ENCODE data around the gene OSBPL5.
A peak's percentile ranks its signal among the peaks of the same experiment; 100 is the strongest.

The OSBPL5 gene

DNA sequence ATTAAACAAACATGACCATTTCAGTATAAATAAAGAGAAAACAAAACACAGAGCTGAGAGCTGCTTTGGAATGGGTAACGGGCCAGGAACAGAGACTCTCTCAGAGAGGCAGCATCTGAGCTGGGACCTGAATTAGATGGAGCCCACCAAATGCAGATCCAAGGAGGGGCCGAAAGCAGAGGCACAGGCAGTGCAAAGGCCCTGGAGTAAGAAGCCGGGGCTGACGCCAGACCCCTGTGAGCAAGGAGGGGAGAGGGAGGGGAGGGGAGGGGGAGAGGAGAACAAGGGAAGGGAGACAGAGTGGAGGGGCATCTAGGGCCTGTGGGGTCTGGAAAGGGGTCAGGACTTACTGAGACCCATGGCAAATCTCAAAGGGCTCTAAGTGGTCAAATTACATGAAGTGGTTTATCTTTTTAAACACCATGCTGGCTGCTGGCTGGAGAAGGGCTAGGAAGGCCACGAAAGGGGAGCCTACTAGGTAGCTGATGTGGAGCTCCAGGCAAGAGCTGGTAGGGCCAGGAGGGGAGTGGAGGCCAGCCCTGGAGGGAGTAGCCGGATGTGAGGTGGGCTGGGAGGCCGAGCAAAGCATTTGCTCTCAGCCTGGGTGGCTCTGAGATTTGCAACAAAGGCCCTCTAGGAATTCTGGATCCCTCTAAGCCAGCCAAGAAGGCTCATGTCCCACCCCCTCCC, 3.2 kb downstream of the OSBPL5 start:
- Histone ChIP-seq H3K4me1 (ENCODE audit: control insufficient read depth, insufficient read depth, low read length) (peaks cover 35% of the 10 kb centered on the region), H3K27ac (ENCODE audit: low read depth, low read length) (peak overlapping the region; percentile 79), H3K4me3 (ENCODE audit: low read length) (no peak overlapping the region), H3K27me3 (ENCODE audit: control insufficient read depth, insufficient read depth, low read length) (no peaks in the 10 kb centered on the region), H3K9ac (ENCODE audit: low read length) (no peak overlapping the region), H3K36me3 (ENCODE audit: control insufficient read depth, insufficient read depth, low read length) (no peaks in the 10 kb centered on the region)

DNA sequence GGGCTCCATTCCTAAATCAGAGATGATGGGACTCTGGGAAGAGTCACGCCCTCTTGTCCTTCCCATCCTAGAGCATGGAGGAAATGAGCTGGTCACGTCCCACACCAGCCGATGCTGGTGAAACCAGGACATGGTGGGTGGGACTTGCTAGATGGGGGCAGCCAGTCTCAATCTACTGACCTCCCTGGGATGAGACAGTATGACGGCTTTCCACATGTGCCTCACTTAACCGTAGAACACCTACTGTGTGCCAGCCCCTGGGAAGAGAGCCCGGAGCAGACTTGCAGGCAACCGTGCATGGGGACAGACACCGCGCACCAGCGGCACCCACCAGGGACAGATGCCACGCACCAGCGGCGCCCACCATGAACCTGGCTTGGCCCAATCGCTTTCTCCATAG, 3.8 kb downstream of the OSBPL5 start:
- Histone ChIP-seq H3K27me3 (ENCODE audit: control insufficient read depth, insufficient read depth, low read length) (no peaks in the 10 kb centered on the region), H3K27ac (ENCODE audit: low read depth, low read length) (peak overlapping the region; percentile 79), H3K9ac (ENCODE audit: low read length) (no peak overlapping the region), H3K4me1 (ENCODE audit: control insufficient read depth, insufficient read depth, low read length) (peaks cover 41% of the 10 kb centered on the region), H3K4me3 (ENCODE audit: low read length) (peak overlapping the region; percentile 65), H3K36me3 (ENCODE audit: control insufficient read depth, insufficient read depth, low read length) (no peaks in the 10 kb centered on the region)

DNA sequence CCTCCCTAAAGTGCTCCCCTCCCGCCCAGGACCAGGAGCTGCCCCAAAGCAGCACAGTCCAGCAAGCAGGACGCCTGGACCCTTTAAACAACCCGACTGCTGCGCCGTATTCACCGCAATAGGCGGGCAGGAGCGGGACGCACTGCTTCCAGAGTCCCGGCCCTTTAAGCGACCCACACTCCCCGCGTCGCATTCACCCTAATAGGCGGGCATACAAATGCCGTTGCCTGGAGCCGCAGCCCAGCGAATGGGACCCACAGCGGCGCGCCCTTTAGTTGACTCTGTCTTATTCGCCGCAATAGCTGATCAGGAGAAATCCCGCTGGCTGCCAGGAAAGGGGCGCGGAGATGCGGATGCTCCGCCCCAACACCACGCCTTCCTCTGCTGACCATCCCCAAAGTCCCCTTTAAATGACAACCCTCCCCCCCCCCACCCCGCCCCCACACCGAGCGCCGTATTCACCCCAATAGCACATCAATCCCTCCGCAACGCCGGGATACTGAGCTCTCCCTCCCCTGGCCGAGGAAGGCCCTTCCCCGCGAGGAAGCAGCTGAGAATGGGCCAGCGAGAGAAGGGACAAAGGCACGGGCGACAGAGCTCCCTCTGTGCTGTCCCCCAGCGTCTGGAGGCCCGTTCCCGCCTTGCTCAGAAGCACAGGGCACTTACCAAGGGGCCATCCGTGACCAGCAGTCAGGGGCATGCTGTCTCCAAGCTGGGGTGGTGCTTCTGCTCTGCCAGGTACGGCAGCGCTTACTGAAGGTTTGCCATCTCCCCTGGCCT, 4.7 kb downstream of the OSBPL5 start:
- no peaks in the 10 kb centered on the region for H3K27me3 ChIP-seq (ENCODE audit: control insufficient read depth, insufficient read depth, low read length)
- peak overlapping the region; percentile 70 for H3K9ac ChIP-seq (ENCODE audit: low read length)
- peak overlapping the region; percentile 71 for H3K4me3 ChIP-seq (ENCODE audit: low read length)
- H3K4me1 ChIP-seq (ENCODE audit: control insufficient read depth, insufficient read depth, low read length), result peaks cover 48% of the 10 kb centered on the region
- H3K36me3 ChIP-seq (ENCODE audit: control insufficient read depth, insufficient read depth, low read length), result no peaks in the 10 kb centered on the region
- peak overlapping the region; percentile 98 for H3K27ac ChIP-seq (ENCODE audit: low read depth, low read length)

DNA sequence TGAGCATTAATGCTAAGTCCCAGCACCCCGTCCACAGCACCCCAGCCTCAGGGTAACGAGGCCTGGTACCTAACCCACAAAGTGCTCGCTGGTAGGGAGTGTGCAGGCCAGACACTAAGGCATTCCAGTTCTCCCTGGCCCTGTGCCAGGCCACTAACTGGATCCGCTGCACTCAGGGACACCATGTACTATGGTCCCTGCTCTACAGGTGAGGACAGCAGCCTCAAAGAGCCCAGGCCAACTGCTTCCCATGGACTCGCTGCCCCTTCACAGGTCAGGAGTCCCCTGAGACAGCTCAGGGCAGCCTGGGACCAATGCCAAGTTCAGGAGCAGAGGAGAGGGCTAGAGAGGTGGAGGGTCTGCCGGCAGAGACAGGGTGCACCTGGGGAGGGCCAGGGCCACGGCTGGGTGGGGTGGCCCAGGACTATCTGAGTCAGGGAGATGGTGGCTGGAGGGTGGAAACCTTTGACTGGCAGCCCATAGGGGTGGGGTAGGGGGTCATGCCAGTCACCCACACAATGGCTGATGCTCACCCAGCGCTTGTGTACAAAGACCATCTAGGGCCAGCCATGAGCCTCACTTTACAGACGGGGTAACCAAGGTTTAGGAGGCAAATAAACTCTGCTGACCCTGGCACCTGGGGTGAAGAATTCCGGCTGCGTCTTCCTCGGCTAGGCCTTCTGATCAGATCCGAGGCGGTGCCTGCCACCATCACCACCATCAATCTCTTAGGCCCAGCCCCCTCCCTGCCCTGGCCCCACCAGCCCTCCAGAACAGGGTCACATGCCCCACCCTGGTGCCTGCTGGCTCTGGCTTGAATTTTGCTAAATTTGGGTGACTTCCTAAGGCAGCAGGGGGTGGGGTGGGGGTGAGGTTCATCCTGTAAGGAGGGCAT, 5.6 kb downstream of the OSBPL5 start:
- Histone ChIP-seq H3K36me3 (ENCODE audit: control insufficient read depth, insufficient read depth, low read length) (no peaks in the 10 kb centered on the region), H3K4me1 (ENCODE audit: control insufficient read depth, insufficient read depth, low read length) (peaks cover 54% of the 10 kb centered on the region), H3K4me3 (ENCODE audit: low read length) (peak overlapping the region; percentile 71), H3K27ac (ENCODE audit: low read depth, low read length) (peak overlapping the region; percentile 98), H3K9ac (ENCODE audit: low read length) (peak overlapping the region; percentile 70), H3K27me3 (ENCODE audit: control insufficient read depth, insufficient read depth, low read length) (no peaks in the 10 kb centered on the region)

DNA sequence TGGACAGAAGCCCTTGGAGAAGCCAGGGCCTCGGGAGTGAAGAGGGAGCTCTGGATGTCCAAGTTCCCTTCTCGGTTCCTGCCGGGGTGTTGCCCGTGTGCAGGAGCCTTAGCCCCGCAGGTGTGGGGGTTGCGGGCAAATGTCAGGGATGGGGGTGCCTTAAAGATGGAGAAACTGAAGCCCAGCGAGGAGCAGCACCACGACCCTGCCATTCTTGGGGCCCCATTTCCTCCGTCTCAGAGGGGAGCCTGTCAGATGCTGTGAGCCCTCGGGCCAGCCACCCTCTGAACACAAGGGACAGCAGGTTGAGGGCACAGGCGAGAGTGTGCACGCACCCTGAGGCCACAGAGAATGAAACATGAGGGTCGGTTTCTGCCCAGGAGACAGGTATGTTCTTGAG, 6.3 kb downstream of the OSBPL5 start:
- H3K27me3 ChIP-seq (ENCODE audit: control insufficient read depth, insufficient read depth, low read length), result no peaks in the 10 kb centered on the region
- H3K4me1 ChIP-seq (ENCODE audit: control insufficient read depth, insufficient read depth, low read length), result peaks cover 58% of the 10 kb centered on the region
- H3K36me3 ChIP-seq (ENCODE audit: control insufficient read depth, insufficient read depth, low read length), result no peaks in the 10 kb centered on the region
- no peak overlapping the region for H3K9ac ChIP-seq (ENCODE audit: low read length)
- H3K4me3 ChIP-seq (ENCODE audit: low read length), result no peak overlapping the region
- peak overlapping the region; percentile 98 for H3K27ac ChIP-seq (ENCODE audit: low read depth, low read length)

DNA sequence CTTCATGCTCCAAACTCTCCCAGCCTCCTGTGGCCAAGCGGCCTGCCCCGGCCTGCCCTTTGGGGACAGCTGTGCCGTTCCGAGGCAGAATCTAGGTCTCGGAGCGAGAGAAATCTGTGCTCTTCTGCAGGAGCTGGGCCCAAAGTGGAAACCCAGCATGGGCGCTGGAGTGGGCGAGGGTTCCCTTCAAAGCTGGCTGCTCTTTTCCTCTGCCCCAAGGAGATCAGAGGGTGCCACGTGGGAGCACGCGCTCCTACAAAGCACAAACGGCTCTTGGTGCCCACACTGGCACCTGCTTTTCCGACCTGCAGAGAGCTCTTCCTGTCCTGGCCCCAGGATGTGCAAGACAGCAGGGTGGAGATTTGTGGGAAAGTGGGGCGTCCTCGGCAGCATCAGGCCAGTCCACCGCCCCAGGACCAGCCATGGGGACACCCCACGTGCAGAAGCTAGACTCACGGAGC, 6.9 kb downstream of the OSBPL5 start:
- H3K4me1 ChIP-seq (ENCODE audit: control insufficient read depth, insufficient read depth, low read length), result peaks cover 61% of the 10 kb centered on the region
- H3K36me3 ChIP-seq (ENCODE audit: control insufficient read depth, insufficient read depth, low read length), result no peaks in the 10 kb centered on the region
- no peaks in the 10 kb centered on the region for H3K27me3 ChIP-seq (ENCODE audit: control insufficient read depth, insufficient read depth, low read length)
- no peak overlapping the region for H3K9ac ChIP-seq (ENCODE audit: low read length)
- H3K27ac ChIP-seq (ENCODE audit: low read depth, low read length), result peak overlapping the region; percentile 98
- H3K4me3 ChIP-seq (ENCODE audit: low read length), result no peak overlapping the region

DNA sequence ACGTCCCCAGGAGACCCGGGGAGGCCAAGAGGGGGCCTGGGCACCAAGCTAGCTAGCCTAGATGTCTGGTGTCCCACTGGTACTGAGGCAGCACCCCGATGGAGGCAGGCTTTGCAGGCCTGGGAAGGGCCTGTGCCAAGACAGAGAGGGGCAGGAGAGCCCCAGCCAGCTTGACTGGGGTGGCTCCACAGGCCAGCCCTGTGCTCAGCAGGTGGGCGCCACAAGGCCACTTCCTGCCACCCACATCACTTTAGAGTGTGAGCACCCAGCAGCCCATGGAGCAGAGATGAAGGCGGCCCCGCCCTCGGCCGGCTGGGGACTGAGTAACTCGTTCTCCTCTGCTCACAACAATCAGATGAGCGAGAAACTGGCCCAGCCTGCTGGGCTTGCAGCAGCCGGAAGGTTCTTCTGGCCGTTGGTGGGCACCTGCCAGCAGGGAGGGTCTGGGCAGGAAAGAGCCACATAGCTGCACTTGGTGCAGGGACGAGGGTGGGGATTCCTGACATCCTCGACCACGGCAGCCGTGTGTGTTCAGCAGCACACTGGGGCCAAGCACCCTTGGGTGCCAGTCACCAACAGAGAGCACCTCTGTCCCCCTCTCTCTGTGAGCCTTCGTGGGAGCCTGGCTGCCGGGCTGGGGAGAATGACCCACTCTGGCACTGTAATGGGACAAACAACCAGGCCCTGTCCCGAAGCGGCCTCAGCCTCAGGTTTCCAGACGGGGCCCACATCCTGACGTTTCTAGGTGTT, 7.6 kb downstream of the OSBPL5 start:
- H3K4me3 ChIP-seq (ENCODE audit: low read length), result no peak overlapping the region
- peak overlapping the region; percentile 96 for H3K27ac ChIP-seq (ENCODE audit: low read depth, low read length)
- no peak overlapping the region for H3K9ac ChIP-seq (ENCODE audit: low read length)
- no peaks in the 10 kb centered on the region for H3K36me3 ChIP-seq (ENCODE audit: control insufficient read depth, insufficient read depth, low read length)
- peaks cover 64% of the 10 kb centered on the region for H3K4me1 ChIP-seq (ENCODE audit: control insufficient read depth, insufficient read depth, low read length)
- no peaks in the 10 kb centered on the region for H3K27me3 ChIP-seq (ENCODE audit: control insufficient read depth, insufficient read depth, low read length)

DNA sequence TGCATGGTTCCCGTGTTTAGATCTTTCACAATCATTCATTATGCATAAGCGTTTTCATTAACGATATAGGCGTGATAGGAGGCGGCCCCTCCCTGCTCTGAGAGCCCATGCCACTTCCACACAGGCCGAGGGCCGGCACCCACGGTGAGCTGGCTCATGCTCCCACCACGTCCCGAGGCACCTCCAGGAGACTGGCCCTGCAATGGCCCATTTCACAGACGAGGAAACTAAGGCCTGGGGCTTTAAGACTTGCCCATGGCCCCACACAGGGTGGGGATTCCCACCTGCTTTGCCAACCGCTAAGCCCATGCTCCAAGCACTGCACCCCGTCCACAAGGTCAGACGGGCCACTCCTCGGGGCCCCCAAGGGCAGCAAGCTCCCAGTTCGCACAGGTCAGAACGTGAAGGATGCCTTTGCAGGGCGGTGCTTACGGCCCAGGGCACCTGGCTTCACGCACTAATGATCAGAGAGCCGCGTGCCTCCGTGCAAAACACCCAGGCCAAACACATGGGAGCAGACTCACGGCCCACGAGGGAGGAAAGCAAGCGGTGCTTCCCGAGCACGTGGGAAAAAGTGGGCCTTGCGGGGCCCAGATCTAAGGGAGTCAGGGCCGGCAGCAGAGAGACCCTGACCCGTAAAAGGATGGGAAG, 8.3 kb downstream of the OSBPL5 start:
- H3K27ac ChIP-seq (ENCODE audit: low read depth, low read length), result peak overlapping the region; percentile 96
- peaks cover 60% of the 10 kb centered on the region for H3K4me1 ChIP-seq (ENCODE audit: control insufficient read depth, insufficient read depth, low read length)
- H3K9ac ChIP-seq (ENCODE audit: low read length), result peak overlapping the region; percentile 53
- H3K27me3 ChIP-seq (ENCODE audit: control insufficient read depth, insufficient read depth, low read length), result no peaks in the 10 kb centered on the region
- H3K36me3 ChIP-seq (ENCODE audit: control insufficient read depth, insufficient read depth, low read length), result no peaks in the 10 kb centered on the region
- H3K4me3 ChIP-seq (ENCODE audit: low read length), result peak overlapping the region; percentile 51

DNA sequence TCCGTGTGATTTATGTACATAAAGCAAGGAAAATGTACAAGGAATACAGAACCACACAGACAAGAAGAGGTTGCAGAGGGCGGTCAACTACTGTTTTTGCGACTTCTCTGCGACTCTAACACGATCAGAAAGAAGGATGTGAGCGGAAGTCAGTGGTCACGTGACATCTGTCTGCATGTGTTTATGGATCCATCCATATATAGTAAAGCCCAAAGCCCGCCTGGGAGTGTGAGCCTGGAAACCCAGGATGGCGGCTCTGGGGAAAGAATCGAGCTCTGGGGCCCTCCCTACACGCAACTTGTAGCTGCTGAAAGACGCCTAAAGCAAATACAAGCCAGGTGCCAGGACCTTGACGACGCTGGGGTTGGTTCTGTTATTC, 8.8 kb downstream of the OSBPL5 start:
- H3K4me1 ChIP-seq (ENCODE audit: control insufficient read depth, insufficient read depth, low read length), result peaks cover 58% of the 10 kb centered on the region

DNA sequence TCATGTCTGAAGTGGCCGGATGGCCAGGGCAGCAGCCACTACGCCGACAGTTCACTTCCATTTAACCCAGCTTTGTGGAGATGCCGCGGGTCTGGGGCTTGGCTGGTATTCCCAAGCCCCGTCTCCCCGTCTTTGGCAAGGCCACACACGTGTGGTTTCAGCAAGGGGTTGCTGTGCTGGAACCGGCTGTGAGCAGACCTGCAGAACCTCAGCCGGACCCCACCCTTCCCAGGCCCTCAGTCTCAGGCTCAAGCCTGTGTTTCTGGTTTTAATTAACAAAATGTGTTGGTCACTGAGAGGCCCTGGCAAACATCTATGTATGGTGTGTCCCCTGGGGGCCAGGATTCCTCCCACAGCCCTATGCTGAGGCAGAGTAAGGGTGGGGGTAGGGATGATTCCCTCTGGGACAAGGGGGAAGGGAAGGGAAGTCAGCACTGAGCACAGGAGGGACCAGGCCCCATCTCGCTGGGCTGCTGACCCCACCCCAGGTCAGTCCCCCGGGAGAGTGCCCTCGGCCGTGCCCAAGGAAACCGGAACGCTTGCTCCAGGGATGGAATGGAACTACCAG, 9.3 kb downstream of the OSBPL5 start:
- no peaks in the 10 kb centered on the region for H3K27me3 ChIP-seq (ENCODE audit: control insufficient read depth, insufficient read depth, low read length)
- H3K4me1 ChIP-seq (ENCODE audit: control insufficient read depth, insufficient read depth, low read length), result peaks cover 53% of the 10 kb centered on the region
- peak overlapping the region; percentile 96 for H3K27ac ChIP-seq (ENCODE audit: low read depth, low read length)
- H3K36me3 ChIP-seq (ENCODE audit: control insufficient read depth, insufficient read depth, low read length), result no peaks in the 10 kb centered on the region
- H3K9ac ChIP-seq (ENCODE audit: low read length), result peak overlapping the region; percentile 36
- H3K4me3 ChIP-seq (ENCODE audit: low read length), result peak overlapping the region; percentile 51

More for the DNA sequence above, 8.8 kb downstream of the OSBPL5 start:
- no peaks in the 10 kb centered on the region for H3K36me3 ChIP-seq (ENCODE audit: control insufficient read depth, insufficient read depth, low read length)
- peak overlapping the region; percentile 96 for H3K27ac ChIP-seq (ENCODE audit: low read depth, low read length)
- peak overlapping the region; percentile 36 for H3K9ac ChIP-seq (ENCODE audit: low read length)
- peak overlapping the region; percentile 51 for H3K4me3 ChIP-seq (ENCODE audit: low read length)
- H3K27me3 ChIP-seq (ENCODE audit: control insufficient read depth, insufficient read depth, low read length), result no peaks in the 10 kb centered on the region

DNA sequence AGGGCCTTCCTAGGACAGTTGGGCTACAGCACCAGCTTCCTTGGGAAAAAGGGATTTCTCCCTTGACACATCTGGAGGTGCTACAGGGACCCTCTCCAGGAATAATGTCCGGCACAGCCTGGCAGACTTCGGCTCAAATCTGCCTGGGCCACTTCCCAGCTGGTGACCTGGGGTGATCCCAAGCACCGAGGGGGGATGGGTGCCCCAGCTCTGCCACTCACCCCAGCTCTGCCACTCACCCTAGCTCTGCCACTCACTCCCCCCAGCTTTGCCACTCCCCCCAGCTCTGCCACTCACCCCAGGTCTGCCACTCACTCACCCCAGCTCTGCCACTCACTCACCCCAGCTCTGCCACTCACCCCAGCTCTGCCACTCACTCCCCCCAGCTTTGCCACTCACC, 9.9 kb downstream of the OSBPL5 start:
- Histone ChIP-seq H3K4me1 (ENCODE audit: control insufficient read depth, insufficient read depth, low read length) (peaks cover 51% of the 10 kb centered on the region), H3K27me3 (ENCODE audit: control insufficient read depth, insufficient read depth, low read length) (no peaks in the 10 kb centered on the region), H3K4me3 (ENCODE audit: low read length) (no peak overlapping the region), H3K9ac (ENCODE audit: low read length) (no peak overlapping the region), H3K36me3 (ENCODE audit: control insufficient read depth, insufficient read depth, low read length) (no peaks in the 10 kb centered on the region), H3K27ac (ENCODE audit: low read depth, low read length) (peak overlapping the region; percentile 96)

Data from rectal smooth muscle tissue (tissue), 1 donor.